ENCODE data around the gene ZNF516.

GRCh38 chr18:76472829-76473228, 22.2 kb downstream of the ZNF516 start:
- TF ChIP-seq MAZ (IDR thresholded peaks at IDR 0.05; ENCODE audit: borderline replicate concordance, low read depth, low read length) (no peak), CTCF (conservative IDR thresholded peaks at IDR 0.05; ENCODE audit: low read depth, low read length) (no peak), NFE2L2 (IDR thresholded peaks at IDR 0.05; ENCODE audit: low read depth, low read length) (no peak), USF2 (IDR thresholded peaks at IDR 0.05; ENCODE audit: low read depth, low read length) (no peak), CHD1 (IDR thresholded peaks at IDR 0.05; ENCODE audit: low read depth, low read length) (no peak), RAD21 (IDR thresholded peaks at IDR 0.05; ENCODE audit: low read length) (no peak), POLR2A (IDR thresholded peaks at IDR 0.05; ENCODE audit: low read depth, low read length) (no peak), CEBPB (IDR thresholded peaks at IDR 0.05; ENCODE audit: low read depth, low read length) (no peak)
